IMR-90 (cell line): ENCODE results near the gene AMDHD2.

Experiments
- CEBPB ChIP-seq: IDR thresholded peaks from 2 replicates; pipeline ENCODE4 v1.6.1; 2012; ENCODE audit warnings: low read depth, low read length, improper control_type of control experiment
- CHD1 ChIP-seq: IDR thresholded peaks from 2 replicates; pipeline ENCODE4 v1.6.1; 2012; ENCODE audit warnings: low read depth, low read length, improper control_type of control experiment
- CTCF ChIP-seq: conservative IDR thresholded peaks from 2 replicates; pipeline ENCODE4 v1.5.1; 2012; ENCODE audit warnings: mild to moderate bottlenecking, low read depth, low read length, improper control_type of control experiment
- ELK1 ChIP-seq: fragments of 150-350 bp; IDR thresholded peaks from 2 replicates; pipeline ENCODE4 v1.6.1; 2016; ENCODE audit warnings: low read depth, mild to moderate bottlenecking, low read length, moderate library complexity, borderline replicate concordance
- FOS ChIP-seq: fragments of 150-350 bp; IDR thresholded peaks from 2 replicates; pipeline ENCODE4 v1.6.1; 2016; ENCODE audit warnings: low read depth, low read length
- MAZ ChIP-seq: IDR thresholded peaks from 2 replicates; pipeline ENCODE4 v1.6.1; 2012; ENCODE audit warnings: low read depth, mild to moderate bottlenecking, low read length, improper control_type of control experiment, moderate library complexity, borderline replicate concordance
- MXI1 ChIP-seq: IDR thresholded peaks from 2 replicates; pipeline ENCODE4 v1.6.1; 2012; ENCODE audit warnings: low read depth, mild to moderate bottlenecking, low read length, moderate library complexity, borderline replicate concordance
- POLR2A ChIP-seq: IDR thresholded peaks from 2 replicates; pipeline ENCODE4 v1.6.1; 2012; ENCODE audit warnings: mild to moderate bottlenecking, low read depth, low read length
- RAD21 ChIP-seq: IDR thresholded peaks from 2 replicates; pipeline ENCODE4 v1.6.1; 2012; ENCODE audit warnings: low read length, improper control_type of control experiment
- RCOR1 ChIP-seq: IDR thresholded peaks from 2 replicates; pipeline ENCODE4 v1.6.1; 2012; ENCODE audit warnings: mild to moderate bottlenecking, low read length, improper control_type of control experiment; ENCODE audit not compliant: insufficient replicate concordance
- RFX5 ChIP-seq: IDR thresholded peaks from 2 replicates; pipeline ENCODE4 v1.8.0; 2012; ENCODE audit warnings: low read depth, mild to moderate bottlenecking, low read length, moderate library complexity
- SMC3 ChIP-seq: fragments of 150-350 bp; IDR thresholded peaks from 2 replicates; pipeline ENCODE4 v1.6.1; 2016; ENCODE audit warnings: low read depth, mild to moderate bottlenecking, antibody characterized with exemption, low read length, moderate library complexity
- USF2 ChIP-seq: fragments of 150-350 bp; IDR thresholded peaks from 2 replicates; pipeline ENCODE4 v1.6.1; 2017; ENCODE audit warnings: mild to moderate bottlenecking, antibody characterized with exemption, low read length, low read depth

- TF ChIP-seq CTCF (no peak), POLR2A (peak; percentile 73), MXI1 (peak; percentile 37), RFX5 (no peak), RCOR1 (no peak), RAD21 (no peak), FOS (peak; percentile 99), CEBPB (no peak), CHD1 (no peak), USF2 (peak; percentile 98), MAZ (peak; percentile 42; the same call in 1 of the 2 replicates), ELK1 (no peak), SMC3 (no peak)
Observed at GRCh38 chr16:2520097-2520783, at the start of gene AMDHD2.
